LNCaP clone FGC (cell line): Measurements from ENCODE around the gene MEG3.

Source experiments
- DNase-seq: peaks from one replicate; pipeline ENCODE4 v3.0.0-alpha.2; 2011; ENCODE audit warnings: low read depth
- H3K4me3 ChIP-seq: 2 replicates; pipeline ENCODE4 v1.5.1; 2011; ENCODE audit warnings: mild to moderate bottlenecking, low read depth, low read length, control low read depth
- CTCF ChIP-seq: IDR thresholded peaks from 2 replicates; pipeline ENCODE4 v1.5.1; 2012; ENCODE audit warnings: mild to moderate bottlenecking; ENCODE audit not compliant: control insufficient read depth, insufficient read depth; ENCODE audit errors: extremely low read depth

The MEG3 gene

GRCh38 chr14:100842799-100843198 is 16.9 kb downstream of the MEG3 start:
- DNase-seq: no peak
- H3K4me3 ChIP-seq: no peak overlapping the region
- no peak for TF ChIP-seq CTCF

GRCh38 chr14:100844082-100844408 is 18.1 kb downstream of the MEG3 start:
- DNase-seq: no peak
- H3K4me3 ChIP-seq: no peak overlapping the region
- TF ChIP-seq CTCF: no peak

GRCh38 chr14:100844421-100844820 is 18.5 kb downstream of the MEG3 start:
- TF ChIP-seq CTCF: no peak
- no peak overlapping the region for H3K4me3 ChIP-seq
- no peak for DNase-seq

- no peak for TF ChIP-seq CTCF
- DNase-seq: no peak
- H3K4me3 ChIP-seq: no peak overlapping the region
Measured at GRCh38 chr14:100844846-100845245, 18.9 kb downstream of the MEG3 start.

GRCh38 chr14:100845341-100845740 is 19.4 kb downstream of the MEG3 start:
- no peak overlapping the region for H3K4me3 ChIP-seq
- DNase-seq: no peak
- TF ChIP-seq CTCF: no peak

- DNase-seq: no peak
- H3K4me3 ChIP-seq: no peak overlapping the region
- no peak for TF ChIP-seq CTCF
Measured at GRCh38 chr14:100846309-100846859, 20.5 kb downstream of the MEG3 start.

- DNase-seq: no peak
- no peak for TF ChIP-seq CTCF
- no peak overlapping the region for H3K4me3 ChIP-seq
Measured at GRCh38 chr14:100849115-100849781, 23.3 kb downstream of the MEG3 start.
